ENCODE results near the gene MASP1.

MASP1 gene

DNA sequence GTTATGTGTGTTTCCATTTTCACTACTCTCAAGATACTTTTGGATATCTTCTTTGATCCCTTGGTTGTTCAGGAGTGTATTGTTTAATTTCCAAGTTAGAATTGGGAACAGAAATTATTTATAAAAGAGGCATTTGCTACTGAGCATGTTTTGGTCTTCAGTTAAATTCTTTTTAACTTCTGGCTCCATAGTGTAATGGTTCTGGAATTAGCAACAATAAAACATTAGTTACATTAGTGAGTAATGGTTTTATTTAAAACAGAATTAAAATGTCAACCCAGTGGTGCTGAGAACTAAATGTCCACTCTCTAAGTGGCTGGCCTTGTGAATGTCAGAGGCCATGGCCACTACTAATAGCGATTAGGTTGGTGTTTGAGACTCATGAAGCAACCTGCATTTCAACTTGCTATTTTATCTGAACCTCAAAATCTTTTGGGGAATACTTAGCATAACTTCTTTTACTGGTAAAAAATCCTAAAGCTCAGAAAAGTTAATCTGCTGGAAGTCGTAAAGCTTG, 19.5 kb upstream of the MASP1 start:
- H3K4me3 ChIP-seq (ENCODE audit: low read depth, low read length) = no peak overlapping the region
- TF ChIP-seq, protein P1, sequence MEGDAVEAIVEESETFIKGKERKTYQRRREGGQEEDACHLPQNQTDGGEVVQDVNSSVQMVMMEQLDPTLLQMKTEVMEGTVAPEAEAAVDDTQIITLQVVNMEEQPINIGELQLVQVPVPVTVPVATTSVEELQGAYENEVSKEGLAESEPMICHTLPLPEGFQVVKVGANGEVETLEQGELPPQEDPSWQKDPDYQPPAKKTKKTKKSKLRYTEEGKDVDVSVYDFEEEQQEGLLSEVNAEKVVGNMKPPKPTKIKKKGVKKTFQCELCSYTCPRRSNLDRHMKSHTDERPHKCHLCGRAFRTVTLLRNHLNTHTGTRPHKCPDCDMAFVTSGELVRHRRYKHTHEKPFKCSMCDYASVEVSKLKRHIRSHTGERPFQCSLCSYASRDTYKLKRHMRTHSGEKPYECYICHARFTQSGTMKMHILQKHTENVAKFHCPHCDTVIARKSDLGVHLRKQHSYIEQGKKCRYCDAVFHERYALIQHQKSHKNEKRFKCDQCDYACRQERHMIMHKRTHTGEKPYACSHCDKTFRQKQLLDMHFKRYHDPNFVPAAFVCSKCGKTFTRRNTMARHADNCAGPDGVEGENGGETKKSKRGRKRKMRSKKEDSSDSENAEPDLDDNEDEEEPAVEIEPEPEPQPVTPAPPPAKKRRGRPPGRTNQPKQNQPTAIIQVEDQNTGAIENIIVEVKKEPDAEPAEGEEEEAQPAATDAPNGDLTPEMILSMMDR (IDR thresholded peaks at IDR 0.05; ENCODE audit: borderline replicate concordance, insufficient read depth, low read depth, low read length) = no peak

DNA sequence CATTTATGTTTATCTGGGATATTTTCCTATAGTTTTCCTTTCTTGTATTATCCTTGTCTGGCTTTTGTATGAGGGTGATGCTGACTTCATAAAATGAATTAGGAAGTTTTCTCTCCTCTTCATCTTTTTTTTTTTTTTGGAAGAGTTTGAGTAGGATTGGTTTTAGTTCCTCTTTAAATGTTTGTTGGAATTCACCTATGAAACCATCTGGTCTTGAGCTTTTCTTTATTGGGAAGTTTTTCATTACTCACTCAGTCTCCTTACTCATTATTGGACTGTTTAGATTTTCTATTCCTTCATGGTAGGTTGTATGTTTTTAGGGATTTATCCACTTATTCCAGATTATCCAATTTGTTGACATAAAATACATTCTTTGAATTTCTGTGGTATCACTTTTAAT, 18.7 kb upstream of the MASP1 start:
- H3K4me3 ChIP-seq (ENCODE audit: low read depth, low read length) = no peak overlapping the region
- TF ChIP-seq, protein P1 (IDR thresholded peaks at IDR 0.05; ENCODE audit: borderline replicate concordance, insufficient read depth, low read depth, low read length) = no peak

DNA sequence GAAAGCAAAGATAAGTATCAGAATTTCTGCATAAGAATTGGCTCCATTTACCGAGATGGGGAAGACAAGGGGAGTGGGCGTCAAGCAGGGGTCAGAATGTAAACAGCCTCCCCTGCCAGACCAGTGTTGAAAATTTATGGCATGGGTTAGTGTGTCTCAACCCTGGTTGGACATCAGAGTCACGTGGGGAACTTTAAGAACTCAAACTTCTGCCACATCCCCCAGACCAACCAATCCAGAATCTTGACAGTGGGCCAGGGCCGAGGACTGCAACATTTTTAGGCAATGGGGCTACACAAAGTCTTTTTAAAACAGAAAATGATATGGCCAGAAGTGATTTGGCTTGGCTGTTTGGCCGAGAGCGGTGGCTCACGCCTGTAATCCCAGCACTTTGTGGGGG, 14.3 kb upstream of the MASP1 start:
- TF ChIP-seq, protein P1 (IDR thresholded peaks at IDR 0.05; ENCODE audit: borderline replicate concordance, insufficient read depth, low read depth, low read length) = no peak
- H3K4me3 ChIP-seq (ENCODE audit: low read depth, low read length) = no peak overlapping the region

DNA sequence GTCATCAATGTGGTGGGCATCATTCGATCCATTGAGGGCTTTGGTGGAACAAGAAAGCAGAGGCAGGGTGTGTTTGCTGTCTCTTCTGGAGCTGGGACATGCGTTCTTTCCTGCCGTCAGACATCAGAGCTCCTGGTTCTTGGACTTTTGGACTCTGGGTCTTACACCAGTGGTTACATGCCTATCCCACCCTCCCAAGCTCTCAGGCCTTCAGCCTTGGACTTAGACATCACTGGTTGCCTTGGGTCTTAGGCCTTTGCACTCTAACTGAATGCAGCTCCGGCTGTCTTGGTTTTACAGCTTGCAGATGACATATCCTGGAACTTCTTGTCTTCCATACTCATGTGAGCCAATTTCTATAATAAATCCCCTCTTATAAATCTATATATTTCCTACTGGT, 8.1 kb upstream of the MASP1 start:
- TF ChIP-seq, protein P1 (IDR thresholded peaks at IDR 0.05; ENCODE audit: borderline replicate concordance, insufficient read depth, low read depth, low read length) = no peak
- H3K4me3 ChIP-seq (ENCODE audit: low read depth, low read length) = no peak overlapping the region

DNA sequence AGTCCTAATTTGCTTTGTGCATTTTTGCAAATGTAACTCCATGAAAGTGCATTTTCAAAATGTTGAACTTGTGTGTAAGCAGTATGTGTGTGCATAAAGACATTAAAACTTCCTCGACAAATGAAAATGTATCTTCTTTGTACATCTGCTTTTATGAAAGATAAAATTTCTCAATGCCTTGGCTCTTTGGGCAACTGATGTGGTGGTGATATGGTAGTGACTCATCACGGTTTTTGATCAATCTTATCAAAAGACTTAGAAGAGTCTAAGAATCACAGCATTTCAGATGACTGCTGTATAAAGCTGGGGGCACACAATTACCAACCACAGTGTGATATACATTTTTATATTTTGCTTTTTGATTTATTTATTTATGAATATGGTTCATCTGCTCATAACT, 5.4 kb upstream of the MASP1 start:
- no peak overlapping the region for H3K4me3 ChIP-seq (ENCODE audit: low read depth, low read length)
- TF ChIP-seq, protein P1 (IDR thresholded peaks at IDR 0.05; ENCODE audit: borderline replicate concordance, insufficient read depth, low read depth, low read length) = no peak

DNA sequence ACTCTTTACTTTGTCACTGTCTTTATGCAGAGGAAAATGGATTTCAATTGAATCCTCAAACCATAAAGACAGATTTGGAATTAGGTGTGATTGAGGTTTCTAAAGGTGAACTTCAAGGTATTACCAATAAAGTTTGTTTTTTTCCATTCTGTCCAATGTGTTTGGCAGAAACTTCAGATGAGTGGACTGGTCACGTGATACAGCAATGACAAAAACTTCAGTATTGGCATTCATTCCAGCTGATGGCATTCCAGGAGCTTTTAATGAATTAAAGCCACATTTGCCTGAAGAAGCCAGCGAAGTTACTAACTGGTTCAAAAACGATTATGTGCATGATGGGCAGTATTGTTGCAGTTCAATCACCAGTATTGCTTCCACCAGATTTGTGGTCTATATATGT, 4.5 kb upstream of the MASP1 start:
- TF ChIP-seq, protein P1 (IDR thresholded peaks at IDR 0.05; ENCODE audit: borderline replicate concordance, insufficient read depth, low read depth, low read length) = no peak

DNA sequence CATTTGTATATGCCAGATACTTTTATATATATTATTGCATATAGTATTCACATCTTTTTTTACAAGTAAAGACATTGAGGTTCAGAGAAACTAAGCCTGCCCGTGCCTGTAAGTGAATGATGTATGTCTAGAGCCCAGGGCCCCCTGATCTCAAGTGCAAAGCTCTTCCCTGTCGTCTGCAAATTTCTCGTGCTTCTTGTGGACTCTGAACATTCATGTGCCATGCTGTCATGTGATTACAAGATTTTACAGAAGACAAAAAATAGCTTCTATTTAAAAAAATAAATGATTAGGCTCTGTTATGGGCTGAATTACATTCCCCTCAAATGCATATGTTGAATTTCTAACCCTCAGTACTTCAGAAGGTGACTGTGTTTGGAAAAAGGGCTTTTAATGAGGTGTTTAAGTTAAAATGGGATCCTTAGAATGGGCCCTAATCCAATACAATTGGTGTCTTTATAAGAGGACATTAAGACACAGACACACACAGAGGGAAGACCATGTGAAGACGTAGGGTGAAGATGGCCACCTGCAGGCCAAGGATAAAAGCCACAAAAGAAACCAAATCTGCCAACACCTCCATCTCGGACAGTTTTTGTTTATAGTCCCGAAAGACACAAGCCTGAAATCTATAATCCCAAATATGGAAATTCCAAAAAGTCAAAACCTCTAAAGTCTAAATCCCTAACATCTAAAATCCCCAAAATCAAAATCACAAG, 3.9 kb upstream of the MASP1 start:
- TF ChIP-seq, protein P1 (IDR thresholded peaks at IDR 0.05; ENCODE audit: borderline replicate concordance, insufficient read depth, low read depth, low read length) = no peak
- no peak overlapping the region for H3K4me3 ChIP-seq (ENCODE audit: low read depth, low read length)

More for the DNA sequence above, 4.5 kb upstream of the MASP1 start:
- no peak overlapping the region for H3K4me3 ChIP-seq (ENCODE audit: low read depth, low read length)

Measured in GM12875 (cell line).